K562 (cell line): ENCODE results near the gene AGPAT3. TPM values are rescaled to one million over a fixed set of nuclear protein-coding genes. Genes with fewer than 3 reads are reported as not detected.

Experiments
- FOS ChIP-seq: IDR thresholded peaks from 3 replicates; pipeline ENCODE4 v1.6.1; 2011; ENCODE audit not compliant: insufficient read length; ENCODE audit errors: extremely low read depth
- GABPB1 ChIP-seq: sonication (generic); formaldehyde crosslinking; IDR thresholded peaks from 2 replicates; pipeline ENCODE4 v1.8.0; 2022; ENCODE audit warnings: mild to moderate bottlenecking, missing genetic modification reagents
- HDAC3 ChIP-seq: fragments of 450-650 bp; IDR thresholded peaks from 2 replicates; pipeline ENCODE4 v1.6.1; 2018; ENCODE audit warnings: borderline replicate concordance, mild to moderate bottlenecking, moderate library complexity; ENCODE audit not compliant: partially characterized antibody
- L3MBTL2 ChIP-seq: fragments of 450-650 bp; IDR thresholded peaks from 2 replicates; pipeline ENCODE4 v1.6.1; 2016; ENCODE audit warnings: mild to moderate bottlenecking, moderate library complexity
- MLLT1 ChIP-seq, 2 experiments: fragments of 450-650 bp; IDR thresholded peaks; 2 replicates each; pipeline ENCODE4 v1.6.1; 2016
- MTA3 ChIP-seq: fragments of 450-650 bp; formaldehyde crosslinking; IDR thresholded peaks from 2 replicates; pipeline ENCODE4 v1.6.1; 2017; ENCODE audit warnings: mild to moderate bottlenecking, borderline replicate concordance
- POLR2G ChIP-seq: fragments of 200-400 bp; formaldehyde crosslinking; IDR thresholded peaks from 2 replicates; pipeline ENCODE4 v1.6.1; 2017; ENCODE audit warnings: low read depth, mild to moderate bottlenecking, antibody characterized with exemption, low read length, moderate library complexity
- PREB ChIP-seq: sonication (generic); formaldehyde crosslinking; IDR thresholded peaks from 2 replicates; pipeline ENCODE4 v1.8.1; 2023; ENCODE audit warnings: mild to moderate bottlenecking, missing genetic modification reagents
- SMAD1 ChIP-seq: fragments of 150-350 bp; IDR thresholded peaks from 2 replicates; pipeline ENCODE4 v1.6.1; 2014; ENCODE audit warnings: low read length, low read depth; ENCODE audit not compliant: partially characterized antibody
- SMARCA4 ChIP-seq: fragments of 450-650 bp; IDR thresholded peaks from 2 replicates; pipeline ENCODE4 v1.6.1; 2016
- SUPT5H ChIP-seq: fragments of 450-650 bp; IDR thresholded peaks from 2 replicates; pipeline ENCODE4 v1.6.1; 2016
- UBTF ChIP-seq, 2 experiments: IDR thresholded peaks; 2 replicates each; pipeline ENCODE4 v1.6.1; 2012; ENCODE audit warnings: improper control_type of control experiment in 2 of 2, low read depth in 2 of 2, low read length in 2 of 2, borderline replicate concordance in 1 of 2
- USF2 ChIP-seq: sonication (generic); formaldehyde crosslinking; IDR thresholded peaks from 2 replicates; pipeline ENCODE4 v1.5.0; 2020; ENCODE audit warnings: missing genetic modification reagents
- ZEB2 ChIP-seq: fragments of 450-650 bp; IDR thresholded peaks from 2 replicates; pipeline ENCODE4 v1.6.1; 2016
- ZNF395 ChIP-seq: fragments of 200-800 bp; sonication (Bioruptor generic); IDR thresholded peaks from 2 replicates; pipeline ENCODE4 v1.6.1; 2017; ENCODE audit warnings: missing genetic modification characterization, missing compliant biosample characterization
- ZNF830 ChIP-seq: fragments of 250-450 bp; sonication (Bioruptor Pico); IDR thresholded peaks from 2 replicates; pipeline ENCODE4 v1.5.0; 2021; ENCODE audit warnings: mild to moderate bottlenecking
- polyA plus RNA-seq, 8 experiments: library from polyadenylated mRNA; depleted of rRNA in 4 of 8; stranded (reverse) in 5 of 8; unstranded in 3 of 8; fragments of >200 nt; fragmentation: Nextera tagmentation in 2 of 8; fragmentation: Illumina TruSeq in 1 of 8; extraction: Ambion mirVana in 2 of 8; extraction: Trizol in 1 of 8; gene quantifications; 2 replicates each; pipeline versions ENCODE4 v1.2.1 to v1.2.3, GENCODE V29; 2011 to 2014; ENCODE audit warnings: inconsistent platforms in 1 of 8, missing spikeins in 1 of 8
- total RNA-seq, 7 experiments: library from RNA; depleted of rRNA in 6 of 7; stranded (reverse); fragments of >200 nt in 6 of 7; fragmentation: Illumina TruSeq in 2 of 7; extraction: Trizol in 2 of 7; gene quantifications; 2 replicates each; pipeline versions ENCODE4 v1.2.1 to v1.2.3, GENCODE V29; 2011 to 2021; ENCODE audit warnings: low replicate concordance in 1 of 7

AGPAT3 gene
- total and polyA plus RNA-seq, 9 of the 15 experiments (the other 6 are each of a cell fraction or from before 2014, with no cell fraction given): 1.5 to 88.4 (median 35.7) TPM

GRCh38 chr21:43864313-43864961 lies 586 bp upstream of the AGPAT3 start (continued):
- TF ChIP-seq PREB (CRISPR knock-in tag): no peak
- TF ChIP-seq MTA3: peak; percentile 82
- peak; percentile 41 to 43; a peak in 2 of 4 replicates for TF ChIP-seq UBTF (IDR thresholded peaks at IDR 0.05; ENCODE audit: borderline replicate concordance in 1 of 2, low read depth in 2 of 2, low read length in 2 of 2)
- TF ChIP-seq SUPT5H: peak; percentile 56
- TF ChIP-seq USF2 (CRISPR knock-in tag): peak; percentile 36; the same call in 1 of the 2 replicates
- TF ChIP-seq SMAD1: no peak
- TF ChIP-seq POLR2G: peak; percentile 84
- TF ChIP-seq HDAC3: no peak
- TF ChIP-seq ZEB2: peak; percentile 82
- TF ChIP-seq SMARCA4: no peak
- TF ChIP-seq FOS: no peak
- 0 out of 2 replicates have a peak, but pooled peaks have one; percentile 34 for TF ChIP-seq ZNF830 (CRISPR knock-in tag)
- TF ChIP-seq L3MBTL2: peak; percentile 90
- peak; percentile 34; the same call in 1 of the 2 replicates for TF ChIP-seq GABPB1 (CRISPR knock-in tag)
- peak; percentile 68; the same call in 1 of the 2 replicates for TF ChIP-seq ZNF395 (CRISPR knock-in tag)
- TF ChIP-seq MLLT1 (IDR thresholded peaks at IDR 0.05): no peak
